HG03066 (cell line): ENCODE data around the gene COBL.

Experiments used
- ATAC-seq: cut with Tn5 transposase; IDR thresholded peaks from one replicate; pipeline ENCODE4 v1.9.1; 2021; ENCODE audit warnings: low read depth; ENCODE audit not compliant: unreplicated experiment

Gene COBL

DNA sequence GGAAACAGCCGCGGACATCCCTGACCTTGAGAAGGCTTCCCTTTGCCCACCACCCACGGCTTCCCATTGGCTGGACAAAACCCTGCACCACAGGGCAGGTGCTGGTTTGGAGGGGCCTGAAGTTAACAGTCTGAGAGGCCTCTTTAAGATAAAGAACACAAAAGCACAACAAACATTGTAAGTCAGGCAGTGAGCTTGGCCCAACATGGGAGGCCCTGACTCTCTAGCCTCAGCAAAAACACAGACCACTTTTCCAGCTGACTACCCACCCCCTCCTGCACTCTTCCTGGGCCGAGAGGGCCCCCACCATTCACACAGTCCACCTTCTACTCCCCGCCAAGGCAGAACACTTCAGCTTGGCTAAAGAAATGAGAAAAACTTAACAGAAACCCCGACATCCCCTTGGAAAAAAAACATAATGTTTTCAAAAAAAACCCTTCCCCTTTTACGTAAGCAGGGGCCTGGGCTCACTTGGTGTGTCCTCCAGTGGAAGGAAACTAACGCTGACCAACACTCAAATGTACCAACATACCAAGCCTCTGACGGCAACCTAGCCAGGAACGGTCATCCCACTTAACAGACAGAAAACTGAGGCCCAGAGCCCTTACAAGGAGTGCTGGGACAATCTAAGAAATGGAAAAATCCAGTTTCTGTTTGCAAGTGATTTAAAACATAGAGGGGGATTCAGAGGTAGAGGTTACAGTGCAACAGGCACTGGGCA is 80.9 kb downstream of the COBL start:
- no peak for ATAC-seq

DNA sequence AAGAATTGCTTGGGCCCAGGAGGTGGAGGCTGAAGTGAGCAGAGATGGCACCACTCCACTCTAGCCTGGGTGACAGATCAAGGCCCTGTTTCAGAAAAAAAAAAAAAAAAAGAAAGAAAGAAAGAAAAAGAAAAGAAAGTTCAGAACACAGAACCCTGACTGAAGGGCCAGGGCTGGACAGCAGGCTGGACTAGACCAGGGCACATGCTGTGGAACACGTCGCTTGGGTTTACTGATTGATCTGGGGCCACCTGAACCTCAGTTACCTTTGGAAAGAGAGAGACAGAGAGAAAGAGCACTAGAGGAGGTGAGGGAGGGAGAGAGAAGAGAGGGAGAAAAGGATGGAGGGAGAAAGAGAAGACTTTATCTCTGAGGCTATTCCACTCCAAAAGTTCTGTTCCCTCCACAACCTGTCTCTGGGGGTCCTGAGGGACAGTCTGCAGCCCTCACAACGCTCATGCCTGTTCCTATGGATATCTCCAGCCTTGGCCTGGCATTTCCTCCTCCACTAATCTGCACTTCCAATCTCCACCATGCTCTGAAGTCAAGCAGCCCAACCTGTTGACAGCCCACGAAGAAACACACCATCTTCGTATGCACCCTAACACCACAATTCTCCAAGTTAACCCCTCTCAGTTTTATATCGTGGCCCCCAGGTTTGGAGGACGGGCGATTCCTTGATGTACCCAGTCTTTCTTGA is 81.8 kb downstream of the COBL start:
- no peak for ATAC-seq

DNA sequence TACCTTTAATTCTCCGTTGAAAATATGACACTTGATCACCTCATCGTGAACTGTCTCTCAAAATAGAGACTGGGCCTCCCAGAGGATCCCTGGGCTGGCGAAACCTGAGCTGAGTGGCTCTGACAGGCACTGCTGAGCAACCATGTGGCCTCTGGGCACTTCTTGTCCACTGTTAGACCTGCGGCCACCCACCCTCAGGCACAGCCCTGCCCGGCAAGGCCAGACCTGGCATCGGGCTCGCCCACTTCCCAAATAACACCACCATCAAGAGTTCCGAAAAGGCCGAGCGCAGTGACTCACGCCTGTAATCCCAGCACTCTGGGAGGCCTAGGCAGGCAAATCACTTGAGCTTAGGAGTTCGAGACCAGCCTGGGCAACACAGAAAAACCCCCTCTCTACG is 82.5 kb downstream of the COBL start:
- ATAC-seq, result no peak

DNA sequence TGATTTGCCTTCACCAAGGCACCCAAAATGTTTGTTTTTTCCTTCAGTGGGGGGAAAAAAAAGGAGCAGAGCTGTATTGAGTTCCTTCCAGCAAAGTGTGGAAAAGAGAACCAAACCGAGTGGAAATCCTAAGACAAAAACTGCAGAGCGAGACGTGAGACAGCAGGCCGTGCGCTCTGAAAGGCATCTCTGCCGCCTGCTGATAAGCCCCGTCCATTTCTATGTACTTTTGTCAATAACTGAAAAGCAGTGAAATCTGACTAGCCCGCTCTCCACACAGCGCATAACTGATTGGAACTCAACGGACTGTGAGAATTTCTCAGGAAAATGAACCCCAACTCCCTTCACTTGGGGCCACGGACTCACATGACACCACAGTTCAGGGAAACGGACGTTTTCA is 83.2 kb downstream of the COBL start:
- ATAC-seq, result no peak

DNA sequence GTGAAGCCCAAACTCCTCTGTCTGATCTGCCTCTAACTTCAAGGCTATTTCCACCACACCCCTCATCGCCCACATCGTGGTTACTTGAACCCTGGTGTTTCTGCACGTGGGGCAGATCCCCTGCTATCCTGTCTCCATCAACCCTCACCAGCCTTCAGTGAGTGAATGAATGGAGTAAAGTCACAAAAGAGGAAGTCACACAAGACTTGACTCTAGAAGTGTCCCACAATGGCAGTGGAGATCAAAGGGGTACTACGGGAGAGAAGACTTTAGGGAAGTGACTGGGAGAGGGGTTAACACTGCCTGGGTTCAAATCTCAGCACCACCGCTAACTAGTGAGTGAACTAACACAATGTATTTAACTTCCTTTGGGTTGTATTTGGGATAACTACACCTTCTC is 85.9 kb downstream of the COBL start:
- ATAC-seq, result no peak

DNA sequence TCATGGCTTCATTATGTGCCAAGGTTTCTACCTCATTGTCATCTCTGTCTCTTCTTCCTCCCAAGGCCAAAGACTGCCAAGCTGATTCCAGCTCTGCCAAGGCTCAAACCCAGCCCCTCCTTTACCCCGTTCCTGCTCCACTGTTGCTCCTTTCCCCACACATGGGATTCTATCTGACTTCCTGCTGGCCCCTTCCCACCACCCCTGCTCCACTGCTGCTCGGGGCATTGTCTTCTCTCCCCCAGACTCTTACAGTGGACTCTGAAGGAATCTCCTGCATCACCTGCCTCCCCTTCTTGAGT is 86.3 kb downstream of the COBL start:
- no peak for ATAC-seq

DNA sequence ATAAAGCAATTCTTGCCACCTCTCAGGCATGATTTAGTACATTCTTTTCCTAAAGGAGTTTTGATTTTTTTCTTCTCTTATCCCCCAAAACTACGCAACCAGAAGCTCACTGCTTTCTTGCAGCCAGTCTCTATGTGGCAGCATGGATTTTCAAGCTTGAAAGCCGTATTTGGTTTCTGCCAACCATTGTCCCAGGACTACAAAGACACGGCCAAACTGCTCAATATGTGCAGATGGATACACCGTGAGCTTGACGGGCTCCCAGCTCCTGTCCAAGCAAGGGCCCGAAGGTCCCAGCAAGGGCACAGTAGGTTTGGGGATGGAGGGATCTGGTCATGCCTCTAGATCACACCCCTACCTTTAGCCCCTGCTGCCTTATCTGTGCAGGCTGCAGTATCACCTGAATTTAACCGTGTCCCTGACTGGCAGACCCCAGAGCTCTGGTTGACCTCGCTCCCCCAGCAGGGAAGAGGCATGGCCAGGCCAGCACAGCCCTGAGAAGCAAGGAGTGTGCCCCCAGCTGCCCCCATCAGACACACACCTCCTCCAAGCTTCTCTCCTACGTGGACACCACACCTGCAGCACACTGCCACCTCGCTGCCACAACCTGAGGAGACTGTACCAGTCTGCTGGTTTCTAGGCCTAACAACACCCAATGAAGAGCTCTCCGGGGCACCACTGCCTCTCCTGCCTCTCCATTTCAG is 86.8 kb downstream of the COBL start:
- no peak for ATAC-seq

DNA sequence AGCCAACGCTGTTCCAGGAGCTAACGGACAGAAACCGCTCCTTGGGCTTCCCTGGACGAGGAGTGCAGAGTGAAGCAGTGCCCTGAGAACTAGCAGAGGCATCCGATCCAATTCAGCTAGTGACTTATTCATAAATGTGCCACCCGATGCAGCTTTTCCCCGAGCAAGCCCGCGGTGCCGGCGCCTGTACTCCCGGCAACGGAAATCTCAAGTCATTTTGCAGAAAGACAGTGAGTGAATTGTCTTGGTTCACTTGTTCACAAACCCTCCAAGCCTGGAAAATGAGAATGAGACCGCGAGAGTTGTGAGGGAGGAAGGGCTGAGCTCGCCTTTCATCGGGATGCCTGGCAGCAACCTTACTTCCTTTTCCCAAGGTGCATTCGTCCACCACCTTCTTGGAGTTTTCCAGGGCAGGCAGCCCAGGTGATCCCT is 87.5 kb downstream of the COBL start:
- no peak for ATAC-seq

DNA sequence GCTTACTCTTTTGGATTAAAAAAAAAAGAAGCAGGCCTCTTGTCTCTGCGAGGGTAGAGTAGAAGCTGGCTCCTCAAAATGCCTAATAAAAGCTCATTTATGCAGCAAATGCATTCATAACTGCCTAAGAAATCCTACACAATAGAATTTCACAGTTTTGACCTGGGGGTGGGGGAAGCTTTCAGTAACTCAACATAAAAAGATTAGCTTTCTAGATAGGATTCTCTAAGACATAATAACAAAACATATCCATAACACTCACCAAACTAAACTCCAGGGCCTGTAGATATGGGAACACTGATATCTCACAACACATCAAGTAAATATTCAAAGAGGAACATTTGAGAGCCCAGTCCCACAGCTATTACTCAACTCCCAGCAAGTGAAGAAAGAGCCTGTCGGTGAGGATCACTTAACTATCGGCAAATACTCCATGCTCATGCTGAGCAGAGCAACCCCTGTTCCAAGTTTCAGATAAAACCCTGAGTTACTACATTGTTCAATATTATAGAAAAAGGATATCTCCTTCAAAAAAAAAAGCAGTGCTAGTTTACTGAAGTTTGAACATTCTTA is 88.1 kb downstream of the COBL start:
- ATAC-seq, result no peak

DNA sequence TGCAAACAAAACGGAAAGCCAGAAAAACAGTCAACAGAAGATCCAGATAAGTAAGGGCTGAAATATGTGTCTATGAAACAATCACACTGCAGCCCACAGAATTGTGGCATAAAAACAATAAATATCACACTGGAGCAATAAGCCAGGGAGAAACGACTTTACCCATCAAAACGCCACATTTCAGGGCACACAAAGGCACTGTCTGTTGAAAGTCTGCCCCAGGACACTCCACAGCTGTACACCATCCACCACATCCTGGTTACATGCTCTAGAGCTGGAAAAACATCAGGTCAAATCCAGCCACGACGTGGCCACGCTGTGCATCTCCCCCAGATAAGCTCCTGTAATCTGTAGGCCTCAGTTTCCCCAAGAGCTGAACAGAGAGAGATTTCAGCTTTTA is 88.7 kb downstream of the COBL start:
- ATAC-seq, result no peak

DNA sequence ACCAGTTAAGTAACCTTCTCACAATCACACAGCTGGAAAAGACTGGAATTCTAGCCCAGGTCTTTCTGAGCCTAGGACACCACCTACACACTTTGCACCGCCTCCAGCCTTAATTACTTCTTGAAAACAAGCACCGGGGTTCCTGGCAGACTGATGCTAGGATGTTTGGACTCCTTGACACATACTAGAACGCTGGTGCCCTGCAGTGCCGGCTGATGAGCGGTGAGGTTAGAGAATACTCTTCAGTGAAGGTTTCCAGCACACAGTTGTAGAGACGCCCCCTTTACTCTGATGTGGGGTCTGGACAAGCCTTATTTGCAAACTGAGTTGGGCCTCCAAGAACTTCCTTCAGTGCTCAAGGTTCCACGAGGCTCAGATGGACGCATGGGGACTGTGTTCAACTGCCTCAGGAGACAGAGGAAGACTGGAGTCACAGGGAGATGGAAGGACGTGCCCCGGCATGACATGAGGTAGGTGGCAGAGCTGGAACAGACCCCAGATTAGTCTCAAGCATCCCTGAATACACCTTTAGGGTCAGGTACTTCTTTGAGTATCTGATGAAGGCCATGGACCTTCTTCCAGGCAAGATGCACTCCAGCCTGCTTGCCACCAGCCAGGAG is 89.6 kb downstream of the COBL start:
- no peak for ATAC-seq

DNA sequence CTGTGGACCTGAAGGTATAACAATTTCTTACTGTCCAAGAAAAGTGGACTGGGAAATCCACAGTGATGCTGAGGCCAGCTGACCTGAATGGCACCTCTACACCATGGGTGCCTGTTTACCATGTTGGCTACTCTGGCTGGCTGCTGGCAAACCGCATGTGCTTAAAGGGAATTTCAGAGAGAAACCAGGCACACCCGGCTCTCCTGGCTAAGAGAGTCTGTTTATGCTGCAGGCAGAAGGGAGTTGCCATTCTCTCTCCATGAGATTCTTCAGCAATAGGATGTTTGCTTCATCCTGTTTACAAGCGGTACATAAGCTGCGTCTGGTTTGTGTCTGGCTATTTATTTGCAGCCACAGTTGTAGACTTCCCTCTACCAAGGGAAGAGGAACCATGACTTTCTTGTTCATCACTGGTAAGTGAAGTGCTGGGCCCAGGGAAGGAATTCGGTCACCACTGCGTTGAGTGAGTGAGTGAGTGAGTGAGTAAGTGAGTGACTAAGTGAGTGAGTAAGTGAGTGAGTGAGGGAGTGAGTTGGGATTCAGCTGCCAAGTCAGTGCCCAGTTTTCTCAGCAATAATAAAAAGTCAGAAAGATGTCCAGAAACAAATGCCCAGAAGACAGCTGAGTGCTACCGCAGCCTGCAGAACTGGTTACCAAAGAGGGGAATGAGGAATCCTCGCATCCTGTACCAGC is 90.4 kb downstream of the COBL start:
- no peak for ATAC-seq

DNA sequence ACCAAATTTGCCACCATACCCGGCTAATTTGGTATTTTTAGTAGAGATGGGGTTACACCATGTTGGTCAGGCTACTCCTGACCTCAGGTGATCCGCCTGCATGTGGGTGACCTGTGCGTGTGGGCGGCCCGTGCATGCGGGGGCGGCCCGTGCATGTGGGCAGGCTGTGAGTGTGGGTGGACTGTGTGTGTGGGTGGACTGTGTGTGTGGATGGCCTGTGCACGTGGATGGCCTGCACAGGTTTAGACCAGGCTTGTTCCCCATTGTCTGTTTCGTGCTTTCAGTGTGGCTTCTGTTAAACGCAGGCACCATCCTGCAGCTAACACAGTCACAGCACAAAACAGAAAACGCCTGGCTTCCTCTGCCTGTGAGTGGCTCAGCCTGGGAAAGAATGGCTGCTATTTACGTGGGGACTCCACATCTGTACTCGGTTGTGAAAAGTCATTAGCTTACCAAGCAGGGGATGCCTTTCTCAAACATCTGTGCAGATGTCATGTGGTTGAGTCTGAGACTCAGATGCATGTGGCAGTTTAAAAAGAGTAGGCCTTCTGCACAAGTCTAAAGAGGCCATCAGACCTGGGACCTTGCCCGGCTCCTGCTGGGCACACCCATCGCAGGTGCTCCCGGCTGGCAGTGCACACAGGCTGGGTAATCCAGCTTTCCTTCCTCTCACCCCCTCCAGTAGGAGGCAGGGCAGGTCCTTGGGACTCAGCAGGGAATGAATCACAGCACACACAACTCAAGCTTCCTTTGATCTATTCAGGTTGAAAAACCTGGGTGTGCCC is 91.6 kb downstream of the COBL start:
- ATAC-seq, result no peak

DNA sequence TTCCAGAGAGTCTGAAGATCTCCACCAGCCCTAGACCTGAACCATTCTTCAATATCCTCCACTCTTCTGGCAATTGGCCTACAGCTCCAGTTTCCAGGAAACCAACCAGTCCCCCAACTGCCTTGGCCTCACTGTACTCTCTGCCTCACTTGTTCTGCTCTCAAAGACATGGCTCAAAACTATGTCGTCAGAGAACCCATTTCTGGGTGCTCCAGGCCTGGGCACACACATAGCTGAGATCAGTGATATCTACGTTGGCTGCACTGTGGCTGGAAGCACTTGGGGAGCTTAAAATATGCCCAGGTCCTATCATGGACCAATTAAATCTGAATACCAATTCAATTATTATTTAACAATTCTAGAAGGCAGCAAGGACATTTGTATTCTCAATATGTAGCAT is 93.1 kb downstream of the COBL start:
- no peak for ATAC-seq

DNA sequence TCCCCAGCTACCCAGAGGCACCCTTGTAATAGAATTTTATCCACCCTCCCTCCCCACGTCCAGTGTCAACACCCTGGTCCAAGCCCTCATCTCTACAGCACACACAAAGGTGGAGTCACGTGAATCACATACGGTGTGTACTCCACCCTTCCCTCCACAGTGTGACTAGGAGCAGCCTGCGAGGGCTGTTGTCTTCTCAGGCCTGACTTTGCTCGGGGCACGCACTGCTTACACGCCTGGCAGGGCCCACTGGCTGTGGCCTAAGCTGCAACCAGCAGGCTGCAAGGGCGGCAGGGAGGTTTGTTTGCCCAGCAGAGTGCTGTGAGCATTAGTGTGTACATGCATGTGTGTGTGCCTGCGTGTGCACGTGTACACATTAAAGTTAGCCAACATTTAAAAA is 93.7 kb downstream of the COBL start:
- ATAC-seq, result no peak

DNA sequence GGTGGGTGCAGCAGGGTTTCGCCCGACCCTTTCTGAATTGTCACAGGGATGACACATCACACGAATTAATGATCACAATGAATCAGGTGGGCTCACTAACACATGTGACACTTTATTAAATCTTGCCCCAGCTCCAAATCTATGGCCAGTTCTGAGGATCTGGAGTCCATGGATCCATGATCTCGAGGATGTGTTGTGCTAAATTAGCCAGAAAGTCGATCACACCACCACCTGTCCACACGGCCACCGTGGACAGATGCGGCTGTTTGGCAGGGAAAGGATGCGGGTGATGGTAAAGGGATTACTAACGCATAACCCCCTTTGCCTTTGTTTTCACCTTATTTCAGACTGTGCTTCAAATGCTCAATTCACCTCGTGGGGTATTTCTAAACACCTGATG is 96.4 kb downstream of the COBL start:
- no peak for ATAC-seq

DNA sequence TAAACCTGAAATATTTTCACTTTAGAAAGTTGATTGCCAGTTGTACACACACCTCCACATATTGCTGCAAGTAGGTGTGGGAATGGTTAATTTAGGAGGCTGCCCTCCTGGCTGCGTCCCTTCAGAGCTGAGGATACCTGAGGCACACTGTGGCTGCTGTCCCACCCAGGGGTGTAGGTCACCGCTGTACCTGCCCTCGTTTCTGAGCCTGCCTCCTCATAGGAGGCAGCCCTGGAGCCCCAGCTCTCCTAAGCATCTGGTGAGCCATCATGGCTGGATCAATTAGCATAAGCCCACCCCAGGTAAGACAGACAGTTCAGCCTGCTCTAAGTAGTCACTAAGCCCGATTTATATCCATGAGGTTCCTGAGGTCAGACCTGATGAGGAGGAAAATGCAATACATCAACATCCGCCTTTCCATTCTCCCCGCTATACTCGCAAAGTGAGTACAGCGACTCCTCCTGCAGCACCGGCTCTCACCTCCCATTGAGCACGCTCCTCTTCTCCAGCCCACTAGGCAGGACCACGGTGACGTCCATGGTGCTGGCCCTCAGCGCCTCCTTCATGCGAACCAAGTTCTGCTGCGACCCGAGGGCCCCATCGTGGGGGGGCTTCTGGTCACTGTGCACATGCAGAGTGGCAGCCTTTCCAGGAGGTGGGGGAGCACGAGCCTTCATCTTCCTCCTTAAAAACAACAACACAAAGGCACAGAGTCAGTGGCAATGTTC is 97.2 kb downstream of the COBL start:
- ATAC-seq, result no peak

DNA sequence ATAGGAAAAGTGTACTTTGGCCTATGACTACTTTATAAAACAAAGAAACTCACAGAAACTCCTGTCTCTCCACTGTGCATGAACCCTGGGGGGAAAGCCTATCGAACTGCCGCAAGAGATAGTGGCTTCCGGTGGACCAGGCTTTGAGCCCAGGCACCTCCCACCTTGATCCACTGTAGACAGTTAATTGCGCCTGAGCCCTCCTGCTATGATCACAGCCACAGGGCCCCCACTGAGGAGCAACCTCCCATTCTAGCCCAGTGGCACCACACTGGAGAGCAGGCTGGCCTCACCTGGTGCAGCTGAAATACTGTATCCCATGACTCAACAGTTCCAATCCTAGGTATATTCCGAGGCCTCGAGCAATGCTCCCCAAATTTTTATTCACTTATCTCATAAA is 98.8 kb downstream of the COBL start:
- ATAC-seq, result no peak

DNA sequence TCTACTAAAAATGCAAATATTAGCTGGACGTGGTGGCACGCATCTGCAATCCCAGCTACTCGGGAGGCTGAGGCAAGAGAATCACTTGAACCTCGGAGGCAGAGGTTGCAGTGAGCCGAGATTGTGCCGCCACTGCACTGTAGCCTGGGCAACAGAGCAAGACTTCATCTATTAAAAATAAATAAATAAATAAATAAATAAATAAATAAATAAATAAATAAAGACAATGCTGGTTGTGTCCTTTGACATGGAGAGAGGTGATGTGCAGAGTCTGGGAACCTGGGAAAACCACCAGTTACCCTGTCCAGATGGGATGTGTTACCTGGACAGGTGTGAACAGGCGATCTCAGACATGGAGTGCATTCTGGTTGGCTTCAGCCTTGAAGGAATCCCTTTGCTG is 102.5 kb downstream of the COBL start:
- ATAC-seq, result no peak
